GM19240 (cell line): ENCODE measurements around the gene IFT88.

Experiments used
- DNase-seq: peaks from one replicate; pipeline ENCODE4 v3.0.0; 2011; ENCODE audit warnings: low spot score; ENCODE audit not compliant: insufficient read length

The IFT88 gene

DNA sequence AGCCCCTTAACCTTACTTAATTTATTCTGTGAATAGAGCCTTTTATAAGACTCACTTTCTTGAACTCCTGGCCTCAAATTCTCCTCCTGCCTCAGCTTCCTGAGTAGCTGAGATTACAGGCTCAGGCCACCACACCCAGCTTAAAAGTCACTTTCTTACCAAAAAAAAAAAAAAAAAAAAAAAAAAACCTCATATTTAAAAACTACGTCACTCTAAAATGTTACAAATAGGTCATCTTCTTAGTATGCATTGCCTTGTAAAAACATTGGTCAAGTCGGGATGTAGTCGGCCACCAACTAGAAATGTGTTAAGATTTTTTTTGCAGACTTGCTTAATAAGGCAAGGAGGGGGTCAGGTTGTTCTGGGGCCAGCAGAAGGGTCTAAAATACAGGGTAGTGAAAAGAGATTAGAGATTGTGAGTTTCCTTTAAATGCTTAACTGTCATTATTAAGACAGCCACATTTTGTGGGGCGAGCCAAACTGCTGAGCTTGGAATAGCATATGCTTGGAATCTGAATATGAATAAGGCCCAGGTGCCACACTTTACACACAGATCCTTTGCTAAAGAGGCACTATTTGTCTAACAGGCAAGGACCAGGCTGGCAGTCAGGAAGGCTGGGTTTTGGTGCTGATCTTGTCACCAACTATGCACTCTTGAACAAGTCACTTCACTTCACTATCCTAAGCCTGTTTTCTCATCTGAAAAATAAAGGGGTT is 120.1 kb downstream of the IFT88 start:
- DNase-seq, result no peak

DNA sequence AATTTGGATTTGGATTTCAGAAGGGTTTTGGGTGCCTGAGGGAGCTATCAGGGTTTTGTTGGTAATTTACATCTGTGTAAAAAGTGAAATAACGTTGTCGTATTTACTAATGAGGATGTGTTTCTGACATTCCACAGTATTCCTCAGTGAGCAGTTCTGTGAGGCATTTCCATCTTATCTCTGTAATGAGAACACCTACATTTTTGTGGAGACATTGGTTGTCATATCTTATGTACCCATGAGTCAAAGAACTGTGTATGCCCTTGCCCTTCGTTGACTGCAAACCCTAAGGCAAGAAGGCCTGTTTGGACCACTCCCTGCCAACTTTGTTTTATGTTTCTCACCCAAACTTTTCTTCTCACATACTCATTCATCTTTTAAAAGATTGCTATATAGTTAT is 122.3 kb downstream of the IFT88 start:
- no peak for DNase-seq

DNA sequence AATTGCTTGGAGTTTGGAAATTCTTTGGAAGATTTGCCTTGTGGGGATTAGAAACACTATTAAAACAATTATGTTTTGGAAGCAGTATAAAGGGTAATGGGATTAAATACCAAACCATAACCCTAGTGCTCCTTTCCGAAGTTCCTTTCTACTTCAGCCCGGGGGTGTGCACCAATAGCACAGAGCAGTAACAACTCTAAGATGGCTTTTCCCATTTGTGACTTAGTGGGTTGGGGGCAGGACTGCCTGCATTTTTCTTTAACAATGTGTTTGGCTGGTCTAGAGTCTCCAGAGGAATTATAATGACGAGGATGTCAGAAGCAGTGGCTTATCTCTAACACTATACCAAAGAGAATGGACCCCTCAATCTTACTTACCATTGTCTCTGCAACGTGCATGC is 124.7 kb downstream of the IFT88 start:
- no peak for DNase-seq

DNA sequence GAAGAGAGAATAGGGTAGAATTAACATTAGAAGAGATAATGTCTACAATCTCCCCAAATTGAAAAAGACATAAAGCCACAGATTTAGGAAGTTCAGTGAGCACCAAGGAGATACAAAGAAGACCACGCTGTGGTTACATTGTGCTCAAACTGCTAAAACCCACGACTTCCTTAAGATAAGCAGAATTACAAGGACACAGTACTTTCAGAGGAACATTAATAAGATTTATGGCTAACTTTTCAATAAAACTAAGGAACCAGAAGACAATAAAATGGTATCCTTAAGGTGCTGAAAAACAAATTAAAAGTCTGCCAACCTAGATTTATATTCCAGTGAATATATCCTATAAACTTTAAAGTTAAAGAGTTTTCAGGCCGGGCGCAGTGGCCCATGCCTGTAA is 129.1 kb downstream of the IFT88 start:
- no peak for DNase-seq

DNA sequence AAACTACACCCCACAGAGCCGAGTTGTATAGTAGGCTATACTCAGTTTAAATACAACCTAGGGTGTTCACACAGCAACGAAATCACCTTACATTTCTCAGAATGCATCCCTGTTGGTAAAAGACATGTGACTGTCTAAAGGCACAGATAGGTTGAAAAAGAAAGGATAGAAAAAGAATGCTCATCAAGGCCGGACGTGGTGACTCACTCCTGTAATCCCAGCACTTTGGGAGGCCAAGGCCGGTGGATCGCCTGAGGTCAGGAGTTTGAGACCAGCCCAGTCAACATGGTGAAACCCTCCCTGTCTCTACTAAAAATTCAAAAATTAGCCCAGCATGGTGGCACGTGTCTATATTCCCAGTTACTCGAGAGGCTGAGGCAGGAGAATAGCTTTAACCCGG is 132.8 kb downstream of the IFT88 start:
- DNase-seq, result no peak

DNA sequence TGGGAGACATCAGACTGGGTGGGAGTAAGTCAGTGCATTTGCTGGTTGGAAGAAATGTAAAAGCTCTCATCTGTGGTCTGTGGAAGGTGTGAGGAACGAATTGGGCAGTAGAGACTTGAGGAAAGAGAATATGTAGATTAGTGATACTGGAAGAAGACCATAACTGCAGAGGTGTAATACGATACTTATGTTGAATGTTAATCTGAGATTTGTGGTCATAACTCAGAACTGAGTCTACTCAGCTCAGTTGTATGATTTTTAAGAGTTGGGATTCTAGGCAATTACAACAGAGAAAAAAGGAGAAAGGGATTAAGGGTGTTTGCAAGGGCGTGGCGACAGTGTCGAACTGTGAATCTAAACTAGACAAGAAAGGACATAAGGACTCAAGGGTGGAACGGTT is 133.3 kb downstream of the IFT88 start:
- DNase-seq, result no peak

DNA sequence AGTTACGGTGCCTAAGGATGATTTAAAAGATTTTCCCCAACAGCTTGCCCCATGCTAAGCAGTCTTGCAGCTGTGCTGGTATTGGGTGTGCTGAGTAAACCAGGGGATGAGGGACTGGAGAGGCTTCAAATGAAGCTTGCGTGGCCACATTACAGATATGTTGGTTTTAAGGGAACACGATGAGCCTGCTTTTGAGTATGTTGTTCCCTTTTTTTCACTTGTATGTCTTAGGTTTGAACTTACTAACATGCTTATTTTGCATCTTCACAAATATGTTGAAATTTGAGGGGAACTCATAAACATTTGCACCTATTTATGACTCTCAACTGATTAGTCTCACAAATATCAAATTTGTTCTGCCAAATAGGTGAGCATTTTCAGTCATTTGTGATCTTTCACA is 134.5 kb downstream of the IFT88 start:
- no peak for DNase-seq

DNA sequence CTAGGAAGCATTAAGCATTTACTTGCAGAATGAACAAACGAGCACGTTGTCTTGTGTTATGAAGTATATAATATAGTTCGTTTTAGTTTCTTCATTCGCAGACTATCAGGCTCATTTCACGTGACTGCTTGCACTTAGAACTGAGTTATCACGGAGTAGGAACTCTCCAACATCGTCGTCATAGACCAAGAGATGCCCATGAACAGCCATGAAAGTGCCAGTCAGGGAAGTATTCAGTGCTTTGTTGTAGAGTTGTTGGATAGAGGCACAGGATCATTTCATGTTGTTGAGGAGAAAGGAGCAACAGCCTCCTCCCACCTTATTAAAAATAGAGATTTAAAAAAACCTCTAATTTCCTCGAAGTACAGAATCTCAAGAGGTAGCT is 135.6 kb downstream of the IFT88 start:
- DNase-seq, result no peak

DNA sequence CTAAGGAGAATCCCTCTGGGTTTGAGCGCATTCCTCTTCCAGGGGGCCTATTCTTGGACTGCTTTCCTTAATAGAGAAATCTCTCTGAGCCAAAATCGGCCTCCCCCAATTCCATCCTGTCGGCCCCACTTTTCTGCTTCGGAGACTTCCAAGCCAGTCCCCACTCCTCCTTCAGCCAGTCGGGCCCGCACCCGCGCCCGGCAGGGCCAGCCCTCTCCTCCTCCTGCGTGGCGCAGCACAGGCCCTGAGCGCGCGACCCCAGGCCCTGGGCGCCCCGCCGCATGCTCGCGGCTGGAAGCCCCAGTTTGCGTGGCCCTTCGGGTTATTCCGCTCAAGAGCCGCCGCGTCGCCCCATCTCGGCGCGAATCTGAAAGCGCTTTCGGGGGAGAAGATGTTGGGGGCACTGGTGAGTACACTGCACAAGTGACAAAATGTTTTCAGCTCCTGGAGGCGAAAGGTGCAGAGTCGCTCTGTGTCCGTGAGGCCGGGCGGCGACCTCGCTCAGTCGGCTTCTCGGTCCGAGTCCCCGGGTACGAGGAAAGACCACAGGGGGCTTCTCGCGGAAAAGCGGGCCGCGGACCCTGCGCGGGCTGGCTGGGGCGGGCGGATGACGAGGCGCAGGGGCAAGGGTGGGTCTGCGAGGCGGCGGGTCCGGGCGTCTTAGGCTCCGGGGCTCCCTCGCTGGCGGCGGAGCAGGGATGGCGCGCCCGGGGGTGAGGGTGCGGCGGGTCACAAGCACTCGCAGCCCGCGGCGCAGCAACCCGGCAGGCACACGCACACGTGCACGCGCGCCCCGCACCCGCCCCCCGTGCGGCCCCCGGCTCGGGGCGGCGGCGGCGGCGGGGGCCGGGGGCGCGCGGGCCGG is 136.2 kb downstream of the IFT88 start, which contains the start of gene IL17D:
Gene IL17D (plus strand): TSS at position 785 of the 865 bp plus-strand sequence. CDS start 303 bp downstream, outside the sequence.
- peak; percentile 40 for DNase-seq

DNA sequence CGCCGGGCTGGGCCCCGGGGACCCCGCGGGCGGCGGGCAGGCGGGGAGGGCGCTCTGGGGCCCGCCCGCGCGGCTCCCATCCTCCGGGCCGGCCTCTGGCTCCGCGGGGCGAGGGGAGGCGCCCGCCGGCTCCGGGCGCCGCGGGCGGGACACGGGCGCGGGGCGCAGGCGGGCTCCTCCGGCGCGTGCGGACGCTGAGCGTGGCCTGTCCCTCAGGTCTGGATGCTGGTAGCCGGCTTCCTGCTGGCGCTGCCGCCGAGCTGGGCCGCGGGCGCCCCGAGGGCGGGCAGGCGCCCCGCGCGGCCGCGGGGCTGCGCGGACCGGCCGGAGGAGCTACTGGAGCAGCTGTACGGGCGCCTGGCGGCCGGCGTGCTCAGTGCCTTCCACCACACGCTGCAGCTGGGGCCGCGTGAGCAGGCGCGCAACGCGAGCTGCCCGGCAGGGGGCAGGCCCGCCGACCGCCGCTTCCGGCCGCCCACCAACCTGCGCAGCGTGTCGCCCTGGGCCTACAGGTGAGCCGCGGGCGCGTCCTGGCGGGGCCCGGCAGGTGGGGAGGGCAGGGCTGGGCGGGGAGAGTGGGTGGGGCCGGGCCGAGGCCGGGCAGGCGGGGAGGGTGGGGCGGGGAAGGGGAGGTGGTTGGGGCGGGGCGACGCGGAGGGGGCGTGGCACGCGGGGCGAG is 137.0 kb downstream of the IFT88 start:
- DNase-seq, result peak; percentile 93

DNA sequence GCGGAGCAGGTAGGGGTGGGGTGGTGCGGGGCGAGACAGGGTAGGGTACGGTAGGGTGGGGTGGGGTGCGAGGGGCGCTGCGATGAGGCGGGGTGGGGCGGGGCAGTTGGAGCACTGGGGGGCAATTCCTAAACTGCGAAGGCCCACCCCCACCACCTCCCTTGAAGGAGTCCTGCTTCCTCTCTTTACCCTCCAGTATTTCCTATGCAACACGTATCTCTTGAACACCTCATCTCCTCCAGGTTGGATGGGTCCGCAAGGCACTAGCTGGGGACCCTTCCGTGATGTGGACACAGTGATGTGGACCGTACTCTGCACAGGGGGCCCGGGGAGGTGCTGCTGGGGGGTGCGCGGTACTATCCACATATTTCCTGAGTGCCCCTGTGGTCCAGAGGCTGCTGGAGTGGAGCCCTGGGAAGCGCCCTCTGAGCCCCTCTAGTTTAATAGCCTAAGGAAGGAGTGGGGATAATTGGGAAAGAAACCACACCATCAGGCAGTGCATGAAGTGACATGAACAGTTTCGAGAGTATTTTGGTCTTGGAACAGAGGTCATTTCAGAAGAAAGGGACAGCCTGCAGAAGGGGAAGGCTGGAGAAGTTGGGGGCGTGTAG is 137.6 kb downstream of the IFT88 start:
- DNase-seq, result no peak

DNA sequence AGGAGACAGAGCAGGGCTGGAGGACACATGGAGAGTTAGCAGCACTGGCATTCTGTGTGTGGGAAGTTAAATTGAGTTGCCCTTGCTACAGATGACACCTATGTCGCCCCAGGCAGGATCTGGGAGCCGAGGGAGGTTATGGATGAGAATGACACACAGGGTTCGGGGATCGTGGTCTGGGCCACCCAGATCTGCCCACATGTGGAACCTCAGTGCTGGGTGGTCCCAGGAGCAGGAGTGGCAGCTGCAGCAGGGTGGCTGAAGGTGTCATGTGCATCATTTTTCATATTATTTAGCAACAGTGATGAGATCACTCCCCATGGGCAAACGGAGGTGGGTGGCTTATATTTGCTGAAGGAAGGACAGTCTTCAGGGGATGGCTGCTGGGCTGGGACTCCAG is 139.7 kb downstream of the IFT88 start:
- DNase-seq, result no peak

DNA sequence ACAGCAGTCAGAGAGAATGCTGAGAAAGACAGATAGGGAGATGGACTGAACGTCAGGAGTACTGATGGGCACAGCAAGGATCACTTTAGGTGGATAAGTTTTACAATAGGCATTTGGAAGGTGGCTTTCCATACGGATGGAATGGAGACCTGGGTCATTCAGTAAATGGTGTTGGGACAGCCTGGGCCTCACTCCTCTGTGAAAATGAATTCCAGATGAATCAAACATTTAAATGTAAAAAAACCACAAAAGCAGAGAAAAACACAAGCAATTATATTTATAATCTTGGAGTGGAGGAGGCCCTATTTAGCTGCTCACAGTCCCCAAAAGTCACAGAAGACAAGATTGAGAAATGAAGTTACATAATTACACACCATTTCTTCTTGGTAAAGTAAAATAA is 141.3 kb downstream of the IFT88 start:
- DNase-seq, result no peak

DNA sequence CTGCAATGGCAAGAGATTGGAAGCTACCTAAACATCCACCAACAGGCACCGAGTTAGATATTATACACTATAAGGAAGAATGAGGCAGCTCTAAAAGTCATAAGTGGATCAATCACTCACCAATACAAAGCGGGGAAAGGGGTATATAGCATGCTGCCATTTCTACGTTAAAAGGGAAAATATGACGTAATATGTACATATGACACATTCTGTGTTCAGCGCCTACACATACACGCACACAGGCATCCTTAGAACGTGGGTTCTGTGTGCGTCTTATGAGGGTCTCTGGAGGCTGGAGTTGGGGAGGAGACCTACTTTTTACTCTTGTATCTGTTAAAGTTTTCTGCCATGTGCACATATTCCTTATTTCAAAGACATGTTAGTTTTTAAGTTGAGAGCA is 142.4 kb downstream of the IFT88 start:
- DNase-seq, result no peak

DNA sequence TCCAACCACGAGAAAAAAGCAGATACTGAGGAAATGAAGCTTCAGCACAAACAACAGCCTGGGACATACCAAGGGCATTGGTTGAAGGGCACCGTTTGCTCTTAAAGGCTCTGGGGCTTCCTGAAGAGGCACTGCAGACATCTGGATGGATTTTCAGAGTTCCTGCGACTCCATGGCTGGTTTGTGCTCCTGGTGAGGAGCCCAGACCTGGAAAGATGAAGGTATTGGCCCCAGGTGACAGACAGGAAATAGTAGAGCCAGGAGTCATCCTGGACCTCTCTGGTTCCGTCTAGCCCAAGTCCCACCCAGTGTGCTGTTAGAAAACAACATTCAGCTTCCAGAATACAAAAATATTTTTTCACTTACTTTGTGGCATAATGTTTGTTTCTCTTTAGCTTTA is 142.8 kb downstream of the IFT88 start:
- no peak for DNase-seq

DNA sequence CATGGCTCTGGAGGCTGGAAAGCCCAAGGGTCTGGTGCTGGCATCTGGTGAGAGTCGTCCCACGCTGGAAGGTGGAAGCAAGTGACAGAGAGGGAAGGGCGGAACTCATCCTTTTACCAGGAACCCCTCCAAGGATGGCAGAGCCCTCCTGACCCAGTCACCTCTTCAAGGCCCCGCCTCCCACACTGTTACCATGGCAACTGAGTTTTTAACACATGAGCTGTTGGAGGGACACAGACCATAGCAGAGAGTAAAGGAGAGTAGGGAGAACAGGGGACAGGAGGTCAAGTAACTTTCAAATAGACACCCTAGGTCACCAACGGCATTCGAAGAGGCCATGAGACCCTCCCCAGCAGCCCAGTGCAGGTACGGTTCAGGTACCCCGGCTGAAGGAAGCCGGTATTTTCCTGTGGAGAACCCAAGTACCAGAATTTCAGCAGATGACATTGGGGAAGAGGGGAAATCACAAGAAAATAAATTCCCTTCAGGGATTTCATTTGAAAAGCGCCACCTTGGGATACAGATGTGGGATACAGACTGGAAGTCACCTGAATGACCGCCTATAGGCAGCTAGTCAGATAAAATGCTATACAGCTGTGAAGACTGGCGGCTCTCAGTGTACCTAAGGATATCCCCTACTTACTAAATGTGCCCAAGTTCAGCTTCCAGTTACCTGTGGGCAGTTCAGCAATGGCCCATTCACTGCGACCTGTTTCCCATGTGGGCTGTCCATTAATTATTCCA is 144.5 kb downstream of the IFT88 start:
- no peak for DNase-seq

DNA sequence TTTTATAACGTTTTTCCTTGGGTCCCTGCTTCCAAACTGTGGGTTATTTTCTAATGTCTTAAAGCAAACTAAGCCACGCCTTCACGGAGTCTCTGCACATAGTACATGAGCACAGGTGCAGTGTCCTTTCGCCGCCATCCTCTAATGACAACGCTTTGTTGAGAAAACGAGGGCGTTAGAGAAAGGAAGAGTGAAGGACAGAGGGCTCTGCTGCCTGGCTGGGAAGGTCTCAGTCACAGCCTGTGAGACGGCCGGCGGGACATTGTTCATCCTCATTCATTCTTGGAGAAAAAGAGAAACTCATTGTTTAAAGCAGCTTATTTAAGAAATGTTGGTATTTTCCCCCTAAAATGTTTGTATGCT is 146.0 kb downstream of the IFT88 start:
- no peak for DNase-seq

DNA sequence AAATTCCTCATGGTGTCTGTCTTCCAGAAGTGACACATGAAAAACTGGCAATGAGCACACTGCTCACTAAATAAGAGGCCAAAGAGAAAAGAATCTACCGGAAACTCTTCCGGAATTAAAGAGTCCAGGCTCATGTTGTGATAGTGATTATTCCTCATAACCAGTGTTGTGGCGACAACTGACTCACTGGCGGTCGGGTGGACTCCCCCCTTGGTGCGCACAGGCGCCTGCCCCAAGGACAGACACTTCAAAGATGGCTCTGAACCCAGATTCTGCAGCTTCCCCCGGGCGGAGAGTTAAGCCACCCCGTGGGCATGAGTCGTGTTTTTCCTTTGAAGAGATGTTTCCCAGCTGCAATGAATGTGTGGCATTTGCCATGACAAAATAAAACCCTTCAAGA is 146.8 kb downstream of the IFT88 start:
- DNase-seq, result no peak

DNA sequence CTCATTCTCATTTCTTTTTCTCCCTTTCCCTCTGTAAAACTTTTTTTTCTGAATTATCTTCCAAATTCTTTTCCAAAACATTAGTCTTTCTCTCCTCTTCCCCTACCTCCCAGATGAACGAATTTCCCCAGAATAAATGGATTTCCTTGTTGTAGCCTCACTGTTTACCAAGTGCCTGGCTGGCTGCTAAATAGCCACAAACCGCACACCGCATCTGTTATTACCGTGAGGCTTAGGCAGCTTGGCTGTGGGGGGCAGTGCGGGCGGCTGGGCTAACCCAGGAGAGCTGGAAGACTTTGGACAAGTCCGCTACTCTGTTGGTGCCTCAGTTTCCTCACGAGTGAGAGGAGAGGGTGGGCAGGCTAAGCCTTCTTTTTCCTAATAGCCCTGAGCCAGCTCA is 147.2 kb downstream of the IFT88 start:
- DNase-seq, result no peak

DNA sequence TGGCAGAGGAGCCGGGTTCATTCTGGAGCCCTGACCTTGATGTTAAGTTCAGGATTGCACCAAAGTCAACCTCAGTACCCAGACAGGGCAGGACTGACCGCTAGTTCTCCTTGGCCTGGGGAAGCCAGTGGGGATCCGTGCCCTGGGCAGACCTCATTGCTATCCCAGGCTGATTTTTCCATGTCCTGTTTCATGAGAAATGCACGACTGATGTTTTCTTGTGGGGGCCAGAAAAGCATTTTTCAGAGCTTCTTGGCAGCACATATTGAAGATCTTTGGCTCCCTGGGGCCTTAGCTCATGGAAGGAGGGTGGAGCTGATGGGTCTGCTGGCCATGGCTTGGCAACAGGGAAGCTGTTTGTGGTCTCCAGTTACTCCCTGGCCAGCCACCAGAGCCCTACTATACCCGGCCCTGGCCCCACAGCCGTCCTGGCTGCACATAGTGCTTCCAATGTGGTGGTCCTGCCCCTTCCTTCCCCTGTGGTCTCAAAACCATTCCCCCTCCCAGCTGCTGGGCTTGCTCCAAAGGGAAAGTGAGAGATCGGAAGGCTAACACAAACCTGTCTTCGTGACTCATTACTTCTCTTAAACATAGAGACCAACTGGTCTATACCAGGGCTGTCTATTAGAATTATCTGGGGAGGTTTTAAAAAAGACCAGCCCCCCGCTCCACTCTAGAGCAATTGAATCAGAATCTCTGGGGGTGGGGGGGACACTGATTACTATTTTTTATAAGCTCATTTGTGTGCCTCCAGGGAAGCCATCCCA is 147.8 kb downstream of the IFT88 start:
- DNase-seq, result no peak
